Right lobe of liver (tissue), 6 donors: ENCODE results near the gene VCPKMT. TPM values are rescaled to one million over a fixed set of nuclear protein-coding genes. Genes with fewer than 3 reads are reported as not detected.

Experiments
- ATAC-seq, 4 donors: fragments of 200-7000 bp; cut with Tn5 transposase; one replicate each; pipeline ENCODE4 v1.9.1; 2020; ENCODE audit warnings: mild to moderate bottlenecking in 4 of 4, moderate library complexity in 4 of 4
- DNase-seq, 3 donors: peaks; one replicate each; pipeline ENCODE4 v3.0.0-alpha.2; 2020
- H3K27ac ChIP-seq, 3 donors: fragments of 200-600 bp; one replicate each; pipeline ENCODE4 v1.8.0; 2022
- H3K27me3 ChIP-seq, 2 donors: fragments of 200-600 bp; one replicate each; pipeline ENCODE4 v1.8.0; 2022
- H3K36me3 ChIP-seq, 4 donors: fragments of 200-600 bp; sonication (generic) in 1 of 4; one replicate each; pipeline versions ENCODE4 v1.5.1 to v1.8.0; 2017 to 2022; ENCODE audit warnings: control low read depth in 1 of 4
- H3K4me1 ChIP-seq, 4 donors: fragments of 200-600 bp; sonication (generic) in 1 of 4; one replicate each; pipeline versions ENCODE4 v1.5.1 to v1.8.0; 2017 to 2022; ENCODE audit warnings: control low read depth in 1 of 4
- H3K4me3 ChIP-seq, 3 donors: fragments of 200-600 bp; one replicate each; pipeline ENCODE4 v1.8.0; 2022
- H3K9me3 ChIP-seq, 4 donors: fragments of 200-600 bp; sonication (generic) in 1 of 4; one replicate each; pipeline versions ENCODE4 v1.5.1 to v1.8.0; 2017 to 2022; ENCODE audit warnings: control low read depth in 1 of 4
- CTCF ChIP-seq, 4 donors: fragments of 200-600 bp in 3 of 4; fragments of 450-650 bp in 1 of 4; IDR thresholded peaks; one replicate each; pipeline versions ENCODE4 v1.5.1 to v1.8.0; 2016 to 2022; ENCODE audit warnings: antibody characterized with exemption in 4 of 4, mild to moderate bottlenecking in 2 of 4
- POLR2A ChIP-seq: fragments of 450-650 bp; IDR thresholded peaks from one replicate; pipeline ENCODE4 v1.6.1; 2017; ENCODE audit warnings: antibody characterized with exemption, mild to moderate bottlenecking
- WGBS: methylation state at CpG from one replicate; pipeline ENCODE4 v1.1.6; 2018; ENCODE audit warnings: low coverage, low lambda C conversion rate; ENCODE audit not compliant: insufficient coverage; ENCODE audit errors: missing lambda C conversion rate; 5-methylcytosine and 5-hydroxymethylcytosine counted together
- intact Hi-C, 2 donors: fragments of 100-400 bp; cut with DNase I; formaldehyde crosslinking; loops; one replicate each; pipeline versions ENCODE4 v1.11.2 to v1.14.1; 2022
- total RNA-seq, 6 experiments: library from RNA; depleted of rRNA in 2 of 6; stranded (reverse); fragments of >200 nt in 2 of 6; fragmentation: NEBNext Ultra II Directional in 3 of 6; extraction: Animal tissue kit (Norgen Biotek cat#: 25700) in 3 of 6; gene quantifications; one replicate each; pipeline versions ENCODE4 v1.1.0 to v1.2.4, GENCODE V29; 2016 to 2023
- donor health status: DM: no; HTN: yes; CAD: no.
- donor health status: DM: no; HTN: no; CAD: no.
- donor health status: DM: no; HTN: no; CAD: no.
- donor health status: DM: no; HTN: yes; CAD: no.
- donor health status: DM: no; HTN: yes; CAD: no.

VCPKMT gene
- total RNA-seq, 6 experiments from 2014 or later = 1.4 to 3.8 (median 3.3) TPM

- 34% methylated on average over 4 of the region's 4 CpGs for WGBS
- Histone ChIP-seq H3K9me3 (no peaks in the 10 kb centered on the region), H3K4me1 (peaks cover 0 to 43% (median 15%) of the 10 kb centered on the region in 4 donors), H3K27ac (no peak overlapping the region), H3K27me3 (no peaks in the 10 kb centered on the region), H3K36me3 (no peaks in the 10 kb centered on the region), H3K4me3 (no peak overlapping the region)
- no peak for DNase-seq
- intact Hi-C loops = no loop called here
- ATAC-seq = peak in 2 of 4 donors; percentile 12 to 28
- no peak for TF ChIP-seq CTCF (IDR thresholded peaks at IDR 0.05)
Measured at GRCh38 chr14:50064993-50065392, 51.4 kb downstream of the VCPKMT start.

- no peaks in the 10 kb centered on the region for H3K27me3 ChIP-seq
- H3K9me3 ChIP-seq = no peaks in the 10 kb centered on the region
- DNase-seq (no peak), ATAC-seq (no peak)
- intact Hi-C loops = no loop called here
- 86% methylated on average over 1 of the region's 9 CpGs for WGBS
- no peak overlapping the region for H3K27ac ChIP-seq
- no peak for TF ChIP-seq POLR2A
- no peak for TF ChIP-seq CTCF (IDR thresholded peaks at IDR 0.05)
- H3K4me1 ChIP-seq = peaks cover 0 to 45% (median 16%) of the 10 kb centered on the region in 4 donors
- no peaks in the 10 kb centered on the region for H3K36me3 ChIP-seq
- no peak overlapping the region for H3K4me3 ChIP-seq
Measured at GRCh38 chr14:50063876-50064420, 52.4 kb downstream of the VCPKMT start.

GRCh38 chr14:50062438-50063085 is 53.8 kb downstream of the VCPKMT start:
- no peak for TF ChIP-seq CTCF (IDR thresholded peaks at IDR 0.05)
- TF ChIP-seq POLR2A = peak; percentile 15
- Histone ChIP-seq H3K36me3 (no peaks in the 10 kb centered on the region), H3K9me3 (no peaks in the 10 kb centered on the region), H3K4me3 (no peak overlapping the region), H3K4me1 (peaks cover 0 to 38% (median 16%) of the 10 kb centered on the region in 4 donors), H3K27me3 (no peaks in the 10 kb centered on the region), H3K27ac (peak overlapping the region; percentile 32 to 87 (median 80))
- intact Hi-C loops = no loop called here
- peak in 1 of 3 donors; percentile 38 for DNase-seq
- WGBS = 69% methylated on average over 4 of the region's 7 CpGs
- peak; percentile 45 to 75 (median 52) for ATAC-seq

GRCh38 chr14:50061664-50062437 is 54.5 kb downstream of the VCPKMT start:
- Histone ChIP-seq H3K4me1 (peaks cover 0 to 36% (median 16%) of the 10 kb centered on the region in 4 donors), H3K27me3 (no peaks in the 10 kb centered on the region), H3K4me3 (no peak overlapping the region), H3K9me3 (no peaks in the 10 kb centered on the region), H3K36me3 (no peaks in the 10 kb centered on the region), H3K27ac (peak overlapping the region; percentile 32 to 87 (median 80))
- ATAC-seq = peak; percentile 76 to 87 (median 78)
- 14% methylated on average over 5 of the region's 11 CpGs for WGBS
- peak; percentile 36 for TF ChIP-seq POLR2A
- TF ChIP-seq CTCF (IDR thresholded peaks at IDR 0.05) = peak in 1 of 4 donors; percentile 20
- intact Hi-C loops = no loop called here
- DNase-seq = peak; percentile 74 to 83 (median 80)
